ENCODE results near the gene SAFB. TPM values are rescaled to one million over a fixed set of nuclear protein-coding genes. Genes with fewer than 3 reads are reported as not detected.

The SAFB gene
- total RNA-seq, 2 donors from 2014 or later: 28.6 to 101 TPM

- no peak for TF ChIP-seq CTCF (IDR thresholded peaks at IDR 0.05)
- no peak overlapping the region for H3K4me3 ChIP-seq
Measured at GRCh38 chr19:5677580-5677979, 54.7 kb downstream of the SAFB start.

GRCh38 chr19:5678071-5678718 lies 55.3 kb downstream of the SAFB start:
- peaks cover 5% of the 10 kb centered on the region for H3K36me3 ChIP-seq
- H3K9me3 ChIP-seq: no peaks in the 10 kb centered on the region
- ATAC-seq (ENCODE audit: insufficient number of reproducible peaks, low FRiP score, low read depth) (no peak), DNase-seq (ENCODE audit: low spot score) (no peak)
- H3K27ac ChIP-seq: no peak overlapping the region
- peaks cover 8 to 18% of the 10 kb centered on the region in 2 donors for H3K4me1 ChIP-seq (ENCODE audit: control insufficient read depth in 1 of 2, low read depth in 2 of 2)
- H3K4me3 ChIP-seq: no peak overlapping the region
- no peaks in the 10 kb centered on the region for H3K27me3 ChIP-seq (replicated peaks; ENCODE audit: insufficient read depth)
- TF ChIP-seq CTCF (IDR thresholded peaks at IDR 0.05): no peak

More at GRCh38 chr19:5677580-5677979, 54.7 kb downstream of the SAFB start:
- peaks cover 5% of the 10 kb centered on the region for H3K36me3 ChIP-seq
- no peak overlapping the region for H3K27ac ChIP-seq
- ATAC-seq (ENCODE audit: insufficient number of reproducible peaks, low FRiP score, low read depth) (no peak), DNase-seq (ENCODE audit: low spot score) (no peak)
- H3K27me3 ChIP-seq (replicated peaks; ENCODE audit: insufficient read depth): no peaks in the 10 kb centered on the region
- peaks cover 8 to 18% of the 10 kb centered on the region in 2 donors for H3K4me1 ChIP-seq (ENCODE audit: control insufficient read depth in 1 of 2, low read depth in 2 of 2)
- no peaks in the 10 kb centered on the region for H3K9me3 ChIP-seq

GRCh38 chr19:5679289-5680083 lies 56.6 kb downstream of the SAFB start:
- Histone ChIP-seq H3K9me3 (no peaks in the 10 kb centered on the region), H3K27ac (peak overlapping the region; percentile 85), H3K36me3 (peaks cover 5% of the 10 kb centered on the region), H3K4me1 (ENCODE audit: control insufficient read depth in 1 of 2, low read depth in 2 of 2) (peaks cover 8 to 18% of the 10 kb centered on the region in 2 donors), H3K27me3 (replicated peaks; ENCODE audit: insufficient read depth) (no peaks in the 10 kb centered on the region), H3K4me3 (peak overlapping the region; percentile 98)
- ATAC-seq (ENCODE audit: insufficient number of reproducible peaks, low FRiP score, low read depth) (no peak), DNase-seq (ENCODE audit: low spot score) (no peak)
- no peak for TF ChIP-seq CTCF (IDR thresholded peaks at IDR 0.05)

- ATAC-seq (ENCODE audit: insufficient number of reproducible peaks, low FRiP score, low read depth): no peak
Measured at GRCh38 chr19:5680084-5680436, 57.2 kb downstream of the SAFB start.

More at GRCh38 chr19:5680084-5680436, 57.2 kb downstream of the SAFB start:
- peak overlapping the region; percentile 85 for H3K27ac ChIP-seq
- no peaks in the 10 kb centered on the region for H3K27me3 ChIP-seq (replicated peaks; ENCODE audit: insufficient read depth)
- H3K4me1 ChIP-seq (ENCODE audit: control insufficient read depth in 1 of 2, low read depth in 2 of 2): peaks cover 8 to 18% of the 10 kb centered on the region in 2 donors
- H3K4me3 ChIP-seq: peak overlapping the region; percentile 98
- H3K9me3 ChIP-seq: no peaks in the 10 kb centered on the region
- TF ChIP-seq CTCF (IDR thresholded peaks at IDR 0.05): no peak
- no peak for DNase-seq (ENCODE audit: low spot score)
- H3K36me3 ChIP-seq: peaks cover 5% of the 10 kb centered on the region
